H9 (cell line): ENCODE measurements around the gene MFGE8. TPM values are rescaled to one million over a fixed set of nuclear protein-coding genes. Genes with fewer than 3 reads are reported as not detected.
A peak's percentile ranks its signal among the peaks of the same experiment; 100 is the strongest.

Experiments used
- DNase-seq: peaks from one replicate; pipeline ENCODE4 v3.0.0-alpha.2; 2017
- H2AFZ ChIP-seq: one replicate; pipeline ENCODE4 v1.6.1; 2013; ENCODE audit warnings: mild to moderate bottlenecking, low read length, control low read depth, moderate library complexity
- H2AK5ac ChIP-seq: 2 replicates; pipeline ENCODE4 v1.6.1; 2013; ENCODE audit warnings: low read length, control low read depth, mixed read lengths; ENCODE audit not compliant: insufficient read length
- H2BK120ac ChIP-seq: one replicate; pipeline ENCODE4 v1.6.1; 2013; ENCODE audit warnings: low read depth, mild to moderate bottlenecking, low read length, control low read depth, inconsistent platforms; ENCODE audit not compliant: poor library complexity, severe bottlenecking
- H2BK12ac ChIP-seq: 2 replicates; pipeline ENCODE4 v1.6.1; 2013; ENCODE audit warnings: low read length, control low read depth, mixed read lengths, low read depth; ENCODE audit not compliant: insufficient read length
- H2BK15ac ChIP-seq: 2 replicates; pipeline ENCODE4 v1.6.1; 2013; ENCODE audit warnings: low read depth, low read length, control low read depth
- H2BK20ac ChIP-seq: one replicate; pipeline ENCODE4 v1.6.1; 2013; ENCODE audit warnings: low read depth, mild to moderate bottlenecking, low read length, control low read depth, inconsistent platforms; ENCODE audit not compliant: poor library complexity, severe bottlenecking
- H2BK5ac ChIP-seq: 2 replicates; pipeline ENCODE4 v1.6.1; 2013; ENCODE audit warnings: low read length, control low read depth, mixed read lengths; ENCODE audit not compliant: insufficient read length
- H3K14ac ChIP-seq: 2 replicates; pipeline ENCODE4 v1.6.1; 2013; ENCODE audit warnings: low read length, control low read depth; ENCODE audit not compliant: insufficient read depth
- H3K18ac ChIP-seq: 2 replicates; pipeline ENCODE4 v1.6.1; 2013; ENCODE audit warnings: low read depth, mild to moderate bottlenecking, mixed read lengths, low read length, control low read depth; ENCODE audit not compliant: insufficient read length
- H3K23ac ChIP-seq: 2 replicates; pipeline ENCODE4 v1.6.1; 2013; ENCODE audit warnings: low read length, control low read depth, mixed read lengths, low read depth; ENCODE audit not compliant: insufficient read length
- H3K23me2 ChIP-seq: 2 replicates; pipeline ENCODE4 v1.6.1; 2013; ENCODE audit warnings: low read depth, mild to moderate bottlenecking, mixed read lengths, low read length, control low read depth; ENCODE audit not compliant: insufficient read length, poor library complexity, severe bottlenecking
- H3K27ac ChIP-seq: 2 replicates; pipeline ENCODE4 v1.5.1; 2013; ENCODE audit warnings: low read length, control low read depth, mixed read lengths, low read depth; ENCODE audit not compliant: insufficient read length
- H3K27me3 ChIP-seq: 2 replicates; pipeline ENCODE4 v1.6.1; 2013; ENCODE audit warnings: low read length, control low read depth, inconsistent platforms; ENCODE audit not compliant: insufficient read depth
- H3K4ac ChIP-seq: 2 replicates; pipeline ENCODE4 v1.6.1; 2013; ENCODE audit warnings: low read depth, mild to moderate bottlenecking, control low read depth, inconsistent platforms, low read length, moderate library complexity
- H3K4me1 ChIP-seq: 2 replicates; pipeline ENCODE4 v1.6.1; 2013; ENCODE audit warnings: low read length, control low read depth, inconsistent platforms; ENCODE audit not compliant: insufficient read depth
- H3K4me2 ChIP-seq: 2 replicates; pipeline ENCODE4 v1.6.1; 2013; ENCODE audit warnings: low read length, control low read depth, mixed read lengths; ENCODE audit not compliant: insufficient read length, insufficient read depth
- H3K56ac ChIP-seq: 2 replicates; pipeline ENCODE4 v1.6.1; 2013; ENCODE audit warnings: low read depth, mild to moderate bottlenecking, mixed read lengths, low read length, control low read depth; ENCODE audit not compliant: insufficient read length
- H3K79me1 ChIP-seq: 2 replicates; pipeline ENCODE4 v1.6.1; 2013; ENCODE audit warnings: low read depth, mild to moderate bottlenecking, moderate library complexity, low read length, control low read depth, inconsistent platforms; ENCODE audit not compliant: insufficient read depth, poor library complexity, severe bottlenecking
- H3K79me2 ChIP-seq: 2 replicates; pipeline ENCODE4 v1.6.1; 2013; ENCODE audit warnings: low read length, control low read depth, inconsistent platforms; ENCODE audit not compliant: insufficient read depth
- H3K9ac ChIP-seq: 2 replicates; pipeline ENCODE4 v1.6.1; 2013; ENCODE audit warnings: low read length, control low read depth, mixed read lengths; ENCODE audit not compliant: insufficient read length; ENCODE audit errors: extremely low read depth
- H3K9me3 ChIP-seq: one replicate; pipeline ENCODE4 v1.6.1; 2013; ENCODE audit warnings: low read depth, low read length, inconsistent platforms; ENCODE audit not compliant: control insufficient read depth
- H3T11ph ChIP-seq: one replicate; pipeline ENCODE4 v1.6.1; 2013; ENCODE audit warnings: mild to moderate bottlenecking, low read length, control low read depth, inconsistent platforms
- H4K20me1 ChIP-seq: one replicate; pipeline ENCODE4 v1.6.1; 2013; ENCODE audit not compliant: control insufficient read depth, insufficient read length, insufficient read depth
- H4K5ac ChIP-seq: 2 replicates; pipeline ENCODE4 v1.6.1; 2013; ENCODE audit warnings: low read depth, mild to moderate bottlenecking, mixed read lengths, low read length, control low read depth; ENCODE audit not compliant: insufficient read length
- H4K8ac ChIP-seq: replicated peaks from 2 replicates; pipeline ENCODE4 v1.6.1; 2013; ENCODE audit warnings: low read length, control low read depth, mixed read lengths, low read depth; ENCODE audit not compliant: insufficient read length
- H4K91ac ChIP-seq: 2 replicates; pipeline ENCODE4 v1.6.1; 2013; ENCODE audit warnings: low read depth, mild to moderate bottlenecking, moderate library complexity, mixed read lengths, low read length, control low read depth; ENCODE audit not compliant: insufficient read length
- H3K27ac Mint-ChIP-seq, 3 experiments: 2 replicates in 2 of 3; 3 replicates in 1 of 3; pipeline ENCODE4 v1.8.0; 2020 to 2021; ENCODE audit warnings: mixed read lengths in 3 of 3, mild to moderate bottlenecking in 1 of 3, moderate library complexity in 1 of 3
- H3K27me3 Mint-ChIP-seq: 2 replicates; pipeline ENCODE4 v1.8.0; 2021; ENCODE audit warnings: low read depth, mild to moderate bottlenecking, moderate library complexity, mixed read lengths
- H3K36me3 Mint-ChIP-seq, 3 experiments: 2 replicates in 2 of 3; 3 replicates in 1 of 3; pipeline ENCODE4 v1.8.0; 2020 to 2021; ENCODE audit warnings: low read depth in 3 of 3, mixed read lengths in 3 of 3; ENCODE audit not compliant: insufficient read depth in 1 of 3
- H3K4me1 Mint-ChIP-seq, 2 experiments: 2 replicates each; pipeline ENCODE4 v1.8.0; 2020; ENCODE audit warnings: mixed read lengths in 2 of 2
- H3K4me3 Mint-ChIP-seq, 2 experiments: 2 replicates in 1 of 2; 3 replicates in 1 of 2; pipeline ENCODE4 v1.8.0; 2020 to 2021; ENCODE audit warnings: mild to moderate bottlenecking in 2 of 2, mixed read lengths in 2 of 2, moderate library complexity in 1 of 2
- H3K9me3 Mint-ChIP-seq, 2 experiments: 2 replicates in 1 of 2; 3 replicates in 1 of 2; pipeline ENCODE4 v1.8.0; 2020; ENCODE audit warnings: mild to moderate bottlenecking in 2 of 2, mixed read lengths in 2 of 2, moderate library complexity in 1 of 2
- CTCF ChIP-seq: fragments of 200-600 bp; sonication (generic); conservative IDR thresholded peaks from 3 replicates; pipeline ENCODE4 v1.8.0; 2021; ENCODE audit warnings: antibody characterized with exemption, mild to moderate bottlenecking
- WGBS: extraction: QIAGEN DNeasy Blood & Tissue Kit; methylation state at CpG from one replicate; pipeline ENCODE4 v1.1.7; 2013; ENCODE audit warnings: missing lambda C conversion rate, low lambda C conversion rate, mixed read lengths; ENCODE audit not compliant: insufficient read length; ENCODE audit errors: extremely low coverage; 5-methylcytosine and 5-hydroxymethylcytosine counted together
- total RNA-seq: library from RNA; stranded (reverse); gene quantifications from 2 replicates; pipeline ENCODE4 v1.2.1, GENCODE V29; 2021

MFGE8 gene
- total RNA-seq, 1 experiment from 2014 or later, result 653 TPM

DNA sequence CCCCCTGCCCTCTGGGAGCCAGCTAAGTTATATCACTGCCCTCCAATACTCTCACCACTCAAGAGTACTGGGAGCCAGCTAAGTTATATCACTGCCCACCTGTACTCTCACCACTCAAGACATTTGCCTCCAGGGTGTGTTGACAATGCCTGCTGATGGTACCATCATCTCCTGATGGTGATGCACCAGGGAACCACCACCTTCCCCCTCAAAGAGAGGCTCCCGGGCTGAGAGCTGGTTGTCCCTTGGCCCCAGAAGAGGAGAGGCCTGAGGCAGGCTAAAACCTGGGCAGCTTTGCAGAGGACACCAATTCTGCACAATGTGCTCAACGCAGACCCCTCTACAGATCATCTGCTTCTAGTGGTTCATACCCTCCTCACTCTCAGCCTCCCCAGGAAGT, 10.3 kb downstream of the MFGE8 start:
- H2BK15ac ChIP-seq, result no peak overlapping the region
- H4K91ac ChIP-seq, result no peak overlapping the region
- H3K79me1 ChIP-seq, result no peaks in the 10 kb centered on the region
- H4K20me1 ChIP-seq, result no peaks in the 10 kb centered on the region
- TF ChIP-seq CTCF, result no peak
- no peak overlapping the region for H3K4ac ChIP-seq
- H3K23me2 ChIP-seq, result no peaks in the 10 kb centered on the region
- H3K4me1 ChIP-seq, result peaks cover 2% of the 10 kb centered on the region; the same call in 1 of the 2 replicates
- no peaks in the 10 kb centered on the region for H3K79me2 ChIP-seq
- no peak overlapping the region for H3K23ac ChIP-seq
- no peak overlapping the region for H2BK20ac ChIP-seq
- Mint-ChIP-seq H3K4me1 (peaks cover 35 to 88% of the 10 kb centered on the region in 2 experiments), H3K36me3 (peaks cover 72 to 98% (median 96%) of the 10 kb centered on the region in 3 experiments), H3K4me3 (no peak overlapping the region), H3K27me3 (no peaks in the 10 kb centered on the region; the same call in 1 of the 2 replicates), H3K9me3 (no peaks in the 10 kb centered on the region), H3K27ac (peak overlapping the region in 1 of 3 experiments; percentile 84; a peak in 3 of 7 replicates)
- H3K27ac ChIP-seq, result no peak overlapping the region
- H2AK5ac ChIP-seq, result no peak overlapping the region
- H2BK12ac ChIP-seq, result no peak overlapping the region
- H2BK5ac ChIP-seq, result no peak overlapping the region
- no peak overlapping the region for H3K9ac ChIP-seq
- H2BK120ac ChIP-seq, result no peak overlapping the region
- WGBS, result no CpG with 5 or more reads among the region's 2 CpGs
- no peaks in the 10 kb centered on the region for H3K9me3 ChIP-seq
- no peak overlapping the region for H3K4me2 ChIP-seq
- H3K18ac ChIP-seq, result no peak overlapping the region
- H3T11ph ChIP-seq, result no peak overlapping the region
- no peaks in the 10 kb centered on the region for H3K27me3 ChIP-seq
- no peak overlapping the region for H2AFZ ChIP-seq
- no peak overlapping the region for H4K8ac ChIP-seq
- H4K5ac ChIP-seq, result no peak overlapping the region
- no peak overlapping the region for H3K14ac ChIP-seq
- H3K56ac ChIP-seq, result no peak overlapping the region
- no peak for DNase-seq
